ENCODE measurements around the gene NINJ2.

Gene NINJ2

DNA sequence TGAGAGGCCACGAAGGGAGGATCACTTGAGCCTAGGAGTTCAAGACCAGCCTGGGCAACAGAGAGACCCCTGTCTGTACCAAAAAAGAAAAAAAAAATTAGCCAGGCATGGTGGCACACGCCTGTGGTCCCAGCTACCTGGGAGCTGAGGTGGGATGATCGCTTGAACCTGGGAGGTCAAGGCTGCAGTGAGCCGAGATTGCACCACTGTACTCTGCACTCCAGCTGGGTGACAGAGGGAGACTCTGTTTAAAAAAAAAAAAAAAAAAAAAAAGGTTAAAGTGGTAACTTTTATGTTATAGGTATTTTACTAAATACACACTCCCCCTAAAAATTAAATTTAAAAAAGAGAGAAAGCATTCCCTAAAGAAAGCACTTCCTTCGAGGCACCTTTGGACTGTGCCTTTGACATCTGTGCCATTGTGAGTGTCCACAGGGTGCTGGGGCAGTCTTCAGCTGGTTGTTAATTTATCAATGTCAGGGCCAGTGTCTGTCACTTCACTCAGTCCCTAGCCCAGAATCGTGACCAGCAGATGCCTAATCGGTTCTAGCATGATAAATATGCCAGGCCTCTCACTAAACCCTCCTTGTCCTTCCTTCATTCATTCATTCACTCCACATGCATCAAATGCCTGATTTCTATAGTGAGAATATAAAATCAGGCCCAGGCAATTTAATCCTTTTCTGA is 140.4 kb downstream of the NINJ2 start:
- no peak for DNase-seq

DNA sequence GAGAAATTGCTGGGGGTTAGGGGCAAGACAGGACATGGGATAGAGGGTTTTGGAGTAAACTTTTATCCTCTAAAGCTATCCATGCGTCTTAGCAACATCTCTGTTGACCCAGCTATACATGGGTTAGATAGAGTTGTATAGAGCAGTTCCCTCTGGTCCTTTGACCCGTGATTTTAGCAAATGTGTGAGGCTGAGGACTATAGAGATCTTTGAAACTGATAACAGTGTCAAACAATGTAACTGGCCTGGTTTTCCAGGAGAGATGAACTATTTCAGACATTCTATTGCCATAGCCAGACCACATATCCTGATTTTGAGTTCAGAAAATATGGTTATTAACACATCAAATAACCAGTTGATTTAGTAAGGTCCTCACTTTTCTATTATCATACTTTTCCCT is 143.1 kb downstream of the NINJ2 start:
- no peak for DNase-seq

DNA sequence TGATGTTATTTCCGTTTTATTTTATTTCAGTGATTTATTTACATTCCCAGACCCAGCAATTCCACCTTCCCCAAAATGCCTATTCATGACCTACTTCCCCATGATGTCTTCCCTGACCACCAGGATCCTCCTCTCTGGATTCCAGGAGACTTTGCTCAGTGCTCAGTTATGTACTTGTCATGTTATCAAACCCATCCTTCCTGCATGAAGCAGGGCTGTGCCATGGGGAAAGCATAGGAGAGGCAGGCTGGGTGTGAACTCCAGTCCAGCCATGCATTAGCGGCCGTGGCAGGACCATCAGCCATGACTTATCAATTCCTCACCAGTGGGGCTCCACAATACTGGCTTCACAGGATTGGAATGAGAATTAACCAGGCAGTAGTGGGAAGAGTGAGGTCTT is 145.7 kb downstream of the NINJ2 start:
- DNase-seq, result no peak
